Adipose tissue (tissue), 3 donors: ENCODE results near the gene COL20A1. TPM values are rescaled to one million over a fixed set of nuclear protein-coding genes. Genes with fewer than 3 reads are reported as not detected.

Source experiments
- H3K27ac ChIP-seq: one replicate; pipeline ENCODE4 v1.5.1; 2013; ENCODE audit warnings: low read depth, low read length
- WGBS, 3 donors: extraction: QIAGEN DNeasy Blood & Tissue Kit; methylation state at CpG; one replicate each; pipeline ENCODE4 v1.1.7; 2013; 5-methylcytosine and 5-hydroxymethylcytosine counted together
- polyA plus RNA-seq, 3 donors: library from polyadenylated mRNA; stranded (reverse); fragments of 200-250 nt; gene quantifications; one replicate each; pipeline ENCODE4 v1.2.3, GENCODE V29; 2013
- donor health status: healthy with polysubstance abuse.
- donor health status: Bipolar disorder and iron deficiency.
- donor health status: healthy.

COL20A1 gene
- polyA plus RNA-seq, 3 donors, result not detected

DNA sequence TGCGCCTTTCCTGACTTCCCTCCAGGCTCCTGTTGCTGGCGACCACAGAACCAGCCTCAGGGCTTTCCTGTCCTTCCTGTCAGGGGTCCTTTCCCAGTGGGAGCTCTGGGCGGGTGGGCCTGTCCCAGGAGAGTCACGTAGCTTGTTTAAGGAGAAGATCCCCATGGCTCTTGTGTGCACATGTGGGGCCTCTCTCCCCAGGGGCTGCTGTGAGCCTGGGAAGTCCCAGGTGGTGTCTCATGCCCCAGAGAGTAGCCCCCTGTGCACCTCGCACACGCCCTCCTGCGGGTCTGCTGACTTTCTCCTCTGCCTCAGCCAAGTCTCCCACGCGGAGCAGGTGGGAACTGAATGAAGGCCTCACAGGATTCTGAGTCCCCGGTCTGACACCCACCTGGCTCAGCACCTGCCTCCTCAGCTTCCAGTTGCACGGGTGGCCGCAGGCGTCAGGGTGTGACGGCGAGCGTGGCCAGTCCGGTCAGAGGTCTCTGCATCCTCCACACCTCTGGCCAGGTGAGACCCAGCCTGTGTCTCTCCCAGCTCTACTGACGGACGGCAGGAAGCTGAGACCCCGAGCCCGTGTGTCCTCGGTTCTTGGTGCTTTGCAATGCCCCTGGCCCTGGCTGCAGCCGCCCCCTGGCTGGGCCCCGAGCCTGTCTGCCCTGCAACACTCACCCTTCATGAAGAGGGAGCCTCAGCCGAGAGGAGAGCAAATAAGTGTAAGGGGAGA lies 33.1 kb upstream of the COL20A1 start:
- WGBS, 3 donors, result 68 to 84% (median 79%) methylated on average over 25 of the region's 25 CpGs
- H3K27ac ChIP-seq, result no peak overlapping the region

DNA sequence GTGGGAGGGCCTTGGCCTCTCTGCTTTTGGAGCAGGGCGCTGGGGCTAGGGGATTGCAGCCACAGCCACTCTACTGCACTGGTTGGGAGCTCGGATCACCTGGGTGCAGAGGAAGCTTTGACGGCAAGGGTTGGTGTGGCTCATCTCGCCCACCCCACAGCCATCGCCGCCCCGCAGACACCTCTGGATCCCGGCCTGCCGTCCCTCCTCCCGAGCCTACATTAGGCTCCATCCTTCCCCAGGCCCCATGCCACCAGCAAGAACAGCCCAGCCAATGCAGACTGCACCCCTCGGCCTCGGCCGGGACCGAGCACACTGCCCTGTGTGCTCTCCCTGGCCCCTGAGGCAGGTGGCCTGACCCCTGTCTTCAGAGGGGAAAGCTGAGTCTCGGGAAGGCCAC lies 32.5 kb upstream of the COL20A1 start:
- WGBS, 3 donors, result 71 to 93% (median 92%) methylated on average over 15 of the region's 15 CpGs
- no peak overlapping the region for H3K27ac ChIP-seq

DNA sequence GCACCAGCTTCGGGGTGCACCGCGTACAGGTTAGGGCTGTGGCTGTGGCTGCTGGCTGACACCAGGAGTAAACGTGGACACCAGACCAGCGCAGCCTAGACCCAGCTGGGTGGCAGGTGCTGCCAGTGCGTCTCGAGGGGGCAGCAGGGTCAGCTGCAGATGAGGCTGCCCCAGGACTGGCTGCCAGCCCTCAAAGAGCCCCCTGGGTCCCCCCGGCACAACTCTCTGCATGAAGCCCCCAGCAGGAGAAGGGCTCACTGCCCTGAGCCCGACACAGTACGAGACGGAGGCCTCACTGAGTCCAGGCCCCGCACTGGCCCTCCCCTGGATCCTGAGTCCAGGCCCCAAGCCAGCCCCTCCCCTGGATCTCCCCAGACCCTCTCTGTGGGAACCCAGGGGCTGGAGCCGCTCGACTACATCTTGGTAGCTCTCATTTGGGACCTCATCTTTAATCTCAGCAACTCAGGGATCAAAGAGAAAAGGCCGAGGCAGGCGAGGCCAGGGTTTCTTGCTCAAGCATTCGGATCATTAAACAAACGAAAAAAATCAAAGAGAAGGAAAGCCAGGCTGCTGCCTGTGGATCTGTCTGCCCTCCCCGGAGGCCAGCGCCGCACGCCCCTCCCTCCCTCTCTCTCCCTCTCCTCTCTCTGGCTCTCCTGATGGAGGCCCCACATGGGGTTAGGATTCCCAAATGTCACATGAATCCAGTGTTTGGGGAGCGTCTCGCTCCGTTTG lies 31.8 kb upstream of the COL20A1 start:
- WGBS, 3 donors, result 38 to 58% (median 56%) methylated on average over 24 to 25 of the region's 25 CpGs
- H3K27ac ChIP-seq, result no peak overlapping the region

- no peak overlapping the region for H3K27ac ChIP-seq
- 24 to 49% (median 27%) methylated on average over 29 to 30 of the region's 30 CpGs for WGBS, 3 donors
These were observed 31.0 kb upstream of the COL20A1 start for GRCh38 chr20:63261795-63262528.

- 57 to 86% (median 85%) methylated on average over 9 of the region's 9 CpGs for WGBS, 3 donors
These were observed 30.1 kb upstream of the COL20A1 start for GRCh38 chr20:63262836-63263235.

DNA sequence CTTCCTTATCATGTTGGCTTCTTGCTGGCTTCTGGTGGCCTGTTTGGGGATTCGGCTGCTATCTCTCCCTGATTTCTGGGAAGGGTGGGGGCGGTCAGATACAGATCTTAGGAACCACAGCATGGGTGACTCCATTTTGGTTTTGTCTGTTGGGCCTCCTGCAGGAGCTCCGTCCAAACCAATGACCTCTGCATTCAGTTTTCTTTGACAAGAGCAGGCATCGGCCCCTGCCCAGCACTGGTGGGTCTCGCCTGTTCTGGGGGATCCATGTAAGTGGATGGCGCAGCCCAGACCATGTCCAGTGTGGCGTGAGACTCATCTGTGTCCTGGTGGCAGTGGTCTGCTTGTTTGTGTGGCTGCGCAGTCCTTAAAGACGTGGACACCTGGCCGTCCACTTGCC lies 29.0 kb upstream of the COL20A1 start:
- 78 to 89% (median 87%) methylated on average over 10 of the region's 10 CpGs for WGBS, 3 donors

More at GRCh38 chr20:63262836-63263235, 30.1 kb upstream of the COL20A1 start:
- no peak overlapping the region for H3K27ac ChIP-seq

GRCh38 chr20:63264519-63264918 lies 28.5 kb upstream of the COL20A1 start:
- no peak overlapping the region for H3K27ac ChIP-seq
- WGBS, 3 donors, result 49 to 54% (median 52%) methylated on average over 14 of the region's 14 CpGs

More for the DNA sequence above, 29.0 kb upstream of the COL20A1 start:
- no peak overlapping the region for H3K27ac ChIP-seq

DNA sequence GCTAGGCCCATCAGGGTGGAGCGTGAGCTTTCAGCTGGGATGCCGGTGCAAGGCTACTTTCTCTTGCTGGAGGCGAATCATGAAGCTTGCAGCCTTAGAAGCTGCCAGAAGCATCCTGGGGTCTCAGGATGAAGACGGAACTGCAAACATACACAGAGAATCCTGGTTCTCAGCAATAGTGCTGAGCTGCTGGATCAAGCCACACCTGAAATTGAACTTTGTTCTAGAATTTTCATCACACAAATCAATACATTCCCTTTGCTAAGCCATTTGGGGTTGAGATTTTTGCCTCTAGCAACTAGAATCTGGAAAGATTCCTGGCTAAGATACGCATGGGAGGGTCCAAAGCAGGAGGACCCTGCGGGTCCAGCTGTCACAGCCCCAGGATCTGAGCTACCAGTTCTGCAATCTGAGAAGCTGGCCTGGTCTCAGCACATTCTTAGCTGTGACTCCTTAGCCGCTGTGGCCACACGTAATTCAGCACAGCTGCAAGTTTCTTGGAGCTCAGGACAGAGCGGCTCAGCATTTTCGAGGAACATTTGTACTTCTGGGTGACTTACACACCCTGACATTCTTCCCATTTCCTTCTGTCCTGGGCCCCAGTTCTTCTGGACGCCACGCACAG lies 27.0 kb upstream of the COL20A1 start:
- WGBS, 3 donors, result 69 to 74% (median 70%) methylated on average over 12 of the region's 12 CpGs
- no peak overlapping the region for H3K27ac ChIP-seq

DNA sequence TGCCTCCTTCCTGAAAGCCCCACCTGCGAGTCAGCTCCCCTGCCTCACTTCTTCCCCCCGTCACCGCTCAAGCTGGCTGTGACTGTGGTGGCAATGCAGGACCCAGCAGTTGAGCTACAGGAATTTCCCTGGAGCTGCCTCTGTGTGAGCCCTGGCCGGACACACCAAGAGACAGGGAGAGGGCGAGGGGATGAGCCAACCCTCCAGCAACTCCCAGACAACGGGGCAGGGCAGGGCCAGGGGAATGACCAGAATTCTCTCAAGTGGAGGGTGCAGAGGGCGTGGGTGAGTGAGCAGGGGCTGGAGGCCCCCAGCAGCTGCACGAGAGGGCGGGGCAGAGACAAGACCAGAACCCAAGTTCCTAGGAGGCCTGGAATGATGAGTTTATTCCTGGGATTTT lies 25.3 kb upstream of the COL20A1 start:
- 57 to 71% (median 61%) methylated on average over 9 of the region's 9 CpGs for WGBS, 3 donors

DNA sequence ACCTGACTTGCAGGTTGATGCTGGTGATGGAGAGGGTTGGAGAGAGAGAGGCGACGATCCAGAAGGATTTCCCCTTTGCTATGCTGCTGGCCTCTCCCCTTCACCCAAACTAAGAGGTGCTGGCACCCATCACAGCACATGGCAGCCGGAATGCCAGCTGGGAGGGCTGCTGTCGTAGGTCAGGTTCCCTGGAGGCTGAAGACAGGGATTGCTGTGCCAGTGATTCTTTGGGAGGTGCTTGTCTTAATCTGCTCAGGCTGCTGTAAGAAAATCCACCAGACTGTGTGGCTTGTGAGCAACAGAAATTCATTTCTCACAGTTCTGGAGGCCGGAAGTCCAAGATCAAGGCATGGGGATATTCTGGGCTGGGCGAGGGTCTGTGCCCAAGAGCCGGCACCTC lies 24.7 kb upstream of the COL20A1 start:
- WGBS, 3 donors, result 56 to 66% (median 62%) methylated on average over 7 of the region's 7 CpGs
- no peak overlapping the region for H3K27ac ChIP-seq

More for the DNA sequence above, 25.3 kb upstream of the COL20A1 start:
- H3K27ac ChIP-seq, result no peak overlapping the region

GRCh38 chr20:63268671-63269439 lies 24.1 kb upstream of the COL20A1 start:
- 36 to 48% (median 41%) methylated on average over 18 of the region's 18 CpGs for WGBS, 3 donors
- no peak overlapping the region for H3K27ac ChIP-seq

DNA sequence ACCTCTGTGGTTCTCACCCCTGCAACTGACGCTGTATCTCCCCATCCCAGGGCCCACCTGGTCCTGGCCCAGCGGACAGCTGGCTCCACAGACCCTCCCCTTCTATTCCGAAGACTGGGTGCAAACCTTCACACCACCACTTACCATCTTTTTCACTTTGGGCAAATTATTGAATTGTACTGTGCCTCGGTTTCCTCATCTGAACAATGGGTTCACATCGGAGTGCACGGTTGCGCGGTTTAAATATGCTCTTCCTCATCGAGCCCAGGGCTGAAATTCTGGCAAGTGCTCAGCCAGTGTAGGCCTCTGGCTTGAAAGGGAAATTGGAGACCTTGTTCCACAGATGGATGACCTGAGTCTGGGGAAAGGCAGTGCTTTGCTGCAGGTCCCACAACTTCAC lies 23.3 kb upstream of the COL20A1 start:
- H3K27ac ChIP-seq, result no peak overlapping the region
- WGBS, 3 donors, result 90 to 95% (median 90%) methylated on average over 9 of the region's 9 CpGs

DNA sequence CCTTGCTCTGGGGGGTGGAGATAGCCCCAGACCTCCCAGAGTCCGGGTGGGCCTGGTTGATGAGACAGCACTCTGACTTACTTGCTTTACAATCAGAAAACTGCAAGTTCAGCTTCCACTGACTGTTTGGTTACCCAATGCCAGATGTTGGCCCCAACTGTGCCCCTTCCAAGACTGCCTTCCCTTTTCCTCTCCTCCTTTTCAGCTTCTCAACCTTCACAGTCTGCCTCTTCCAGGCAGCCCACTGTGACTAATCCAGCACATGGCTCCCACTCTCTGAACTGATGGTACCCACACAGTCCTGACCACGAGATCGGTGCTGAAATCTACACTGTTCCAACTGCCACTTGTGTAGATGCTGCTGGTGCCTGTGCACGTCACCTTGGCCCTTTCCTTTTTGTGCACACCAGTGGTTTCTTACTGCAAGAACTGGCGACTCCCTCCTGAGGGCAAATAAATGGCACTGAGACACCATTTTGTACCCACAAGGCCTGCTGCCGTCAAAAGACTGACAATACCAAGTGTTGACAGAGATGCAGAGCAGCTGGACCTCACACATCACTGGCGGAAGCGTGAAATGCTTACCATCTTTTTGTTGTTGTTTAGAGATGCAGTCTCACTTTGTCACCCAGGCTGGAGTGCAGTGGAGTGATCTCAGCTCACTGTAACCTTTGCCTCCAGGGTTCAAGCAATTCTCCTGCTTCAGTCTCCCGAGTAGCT lies 22.2 kb upstream of the COL20A1 start:
- no peak overlapping the region for H3K27ac ChIP-seq
- WGBS, 3 donors, result 84 to 91% (median 87%) methylated on average over 9 of the region's 9 CpGs

- 1% methylated on average over 66 to 97 of the region's 97 CpGs for WGBS, 3 donors
- H3K27ac ChIP-seq, result no peak within 1 kb of the TSS
These were observed 20.6 kb upstream of the COL20A1 start, which contains the start of gene ARFGAP1 for GRCh38 chr20:63272105-63273058. TSS of gene ARFGAP1 (plus strand) at chr20:63272813. CDS start at chr20:63275581, 2,768 bp downstream.

GRCh38 chr20:63273059-63273579 lies 19.9 kb upstream of the COL20A1 start:
- H3K27ac ChIP-seq, result no peak overlapping the region
- WGBS, 3 donors, result 1% methylated on average over 31 to 37 of the region's 37 CpGs
